HFFc6 (cell line): ENCODE data around the gene ANKRD6. TPM values are rescaled to one million over a fixed set of nuclear protein-coding genes. Genes with fewer than 3 reads are reported as not detected.

Experiments
- DNase-seq: peaks from one replicate; pipeline ENCODE4 v3.0.0-alpha.2; 2018
- H3K27ac Mint-ChIP-seq: 2 replicates; pipeline ENCODE4 v1.8.0; 2020; ENCODE audit warnings: mild to moderate bottlenecking, mixed read lengths
- H3K27me3 Mint-ChIP-seq: 2 replicates; pipeline ENCODE4 v1.8.0; 2021; ENCODE audit warnings: mild to moderate bottlenecking, moderate library complexity, mixed read lengths; ENCODE audit not compliant: insufficient read depth
- H3K36me3 Mint-ChIP-seq: 2 replicates; pipeline ENCODE4 v1.8.0; 2021; ENCODE audit warnings: low read depth, mixed read lengths
- H3K4me1 Mint-ChIP-seq: 2 replicates; pipeline ENCODE4 v1.8.0; 2020; ENCODE audit warnings: low read depth, mixed read lengths
- H3K4me3 Mint-ChIP-seq: 2 replicates; pipeline ENCODE4 v1.8.0; 2020; ENCODE audit warnings: mild to moderate bottlenecking, moderate library complexity, mixed read lengths
- H3K9me3 Mint-ChIP-seq: 2 replicates; pipeline ENCODE4 v1.8.0; 2020; ENCODE audit warnings: mild to moderate bottlenecking, mixed read lengths
- total RNA-seq, 6 experiments: library from RNA; stranded (reverse); fragmentation: NEBNext Ultra II Directional; extraction: Animal tissue kit (Norgen Biotek cat#: 25700); gene quantifications; 2 replicates in 1 of 6; 3 replicates in 5 of 6; pipeline ENCODE4 v1.2.3, GENCODE V29; 2021
- TF ChIP-seq, protein P1 (sequence below): fragments of 200-600 bp; sonication (generic); IDR thresholded peaks from 2 replicates; pipeline ENCODE4 v1.5.0; 2021; ENCODE audit warnings: antibody characterized with exemption, mild to moderate bottlenecking

ANKRD6 gene
- total RNA-seq, 6 experiments from 2014 or later = not detected

DNA sequence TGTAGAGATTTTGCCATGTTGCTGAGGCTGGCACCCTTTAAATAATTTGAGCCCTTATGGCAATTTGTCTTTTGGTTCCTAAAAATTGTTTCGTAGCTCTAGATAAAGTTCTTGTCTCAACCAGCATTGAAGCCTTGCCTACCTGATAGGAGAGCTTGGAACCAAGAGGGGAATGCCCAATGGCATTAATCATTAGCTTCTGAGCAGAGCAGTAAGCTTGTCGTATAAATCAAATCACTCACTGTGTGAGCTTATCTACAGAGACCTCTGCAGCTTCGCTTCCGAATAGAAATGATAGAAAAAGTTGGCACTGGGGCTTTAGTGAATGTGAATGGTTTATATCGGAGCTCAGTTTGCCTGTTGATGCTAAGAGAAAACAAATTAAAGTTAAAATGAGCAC is 10.7 kb downstream of the ANKRD6 start:
- Mint-ChIP-seq H3K4me1 (no peaks in the 10 kb centered on the region), H3K27ac (no peak overlapping the region), H3K36me3 (no peaks in the 10 kb centered on the region), H3K9me3 (no peaks in the 10 kb centered on the region), H3K27me3 (no peaks in the 10 kb centered on the region), H3K4me3 (no peak overlapping the region)
- TF ChIP-seq, protein P1, sequence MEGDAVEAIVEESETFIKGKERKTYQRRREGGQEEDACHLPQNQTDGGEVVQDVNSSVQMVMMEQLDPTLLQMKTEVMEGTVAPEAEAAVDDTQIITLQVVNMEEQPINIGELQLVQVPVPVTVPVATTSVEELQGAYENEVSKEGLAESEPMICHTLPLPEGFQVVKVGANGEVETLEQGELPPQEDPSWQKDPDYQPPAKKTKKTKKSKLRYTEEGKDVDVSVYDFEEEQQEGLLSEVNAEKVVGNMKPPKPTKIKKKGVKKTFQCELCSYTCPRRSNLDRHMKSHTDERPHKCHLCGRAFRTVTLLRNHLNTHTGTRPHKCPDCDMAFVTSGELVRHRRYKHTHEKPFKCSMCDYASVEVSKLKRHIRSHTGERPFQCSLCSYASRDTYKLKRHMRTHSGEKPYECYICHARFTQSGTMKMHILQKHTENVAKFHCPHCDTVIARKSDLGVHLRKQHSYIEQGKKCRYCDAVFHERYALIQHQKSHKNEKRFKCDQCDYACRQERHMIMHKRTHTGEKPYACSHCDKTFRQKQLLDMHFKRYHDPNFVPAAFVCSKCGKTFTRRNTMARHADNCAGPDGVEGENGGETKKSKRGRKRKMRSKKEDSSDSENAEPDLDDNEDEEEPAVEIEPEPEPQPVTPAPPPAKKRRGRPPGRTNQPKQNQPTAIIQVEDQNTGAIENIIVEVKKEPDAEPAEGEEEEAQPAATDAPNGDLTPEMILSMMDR = no peak
- DNase-seq = no peak

DNA sequence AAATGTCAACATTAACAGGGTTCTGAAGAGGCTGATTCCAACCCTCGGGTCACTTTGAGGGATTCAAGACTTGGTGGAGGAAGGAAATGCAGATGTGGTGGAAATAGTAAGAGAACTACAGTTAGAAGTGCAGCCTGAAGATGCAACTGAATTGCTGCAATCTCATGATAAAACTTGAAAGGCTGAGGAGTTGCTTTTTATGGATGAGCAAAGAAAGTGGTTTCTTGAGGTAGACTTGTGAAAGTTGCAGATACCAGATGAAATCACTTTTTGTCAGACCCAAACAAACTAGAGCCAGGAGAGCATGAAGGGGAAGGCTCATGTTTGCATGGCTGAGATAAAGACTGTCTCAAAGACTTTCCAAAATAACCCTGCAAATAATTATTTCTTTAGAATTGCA is 16.2 kb downstream of the ANKRD6 start:
- Mint-ChIP-seq H3K27ac (no peak overlapping the region), H3K4me1 (no peaks in the 10 kb centered on the region), H3K4me3 (no peak overlapping the region), H3K27me3 (no peaks in the 10 kb centered on the region; the same call in 1 of the 2 replicates), H3K36me3 (no peaks in the 10 kb centered on the region), H3K9me3 (no peaks in the 10 kb centered on the region)
- TF ChIP-seq, protein P1 = no peak
- no peak for DNase-seq

DNA sequence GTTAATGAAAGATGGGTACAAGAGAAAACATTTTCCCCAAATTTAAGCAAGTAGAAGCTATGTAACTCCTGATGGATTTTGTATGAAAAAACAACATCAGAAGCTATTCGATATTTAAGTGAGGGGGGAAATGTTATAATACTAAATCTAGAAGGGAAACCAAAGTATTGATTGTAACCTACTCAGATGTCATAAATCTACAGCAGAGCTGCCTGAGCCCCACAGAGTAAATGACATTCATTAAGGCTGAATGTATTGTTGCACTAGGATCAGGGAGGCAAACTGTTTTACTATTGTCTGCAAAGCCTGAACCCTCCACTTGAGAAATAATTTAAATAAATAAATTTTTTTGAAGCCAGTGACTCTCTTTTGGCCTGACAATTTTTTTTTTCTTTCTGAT is 19.3 kb downstream of the ANKRD6 start:
- H3K9me3 Mint-ChIP-seq = no peaks in the 10 kb centered on the region
- no peaks in the 10 kb centered on the region for H3K36me3 Mint-ChIP-seq
- no peaks in the 10 kb centered on the region for H3K4me1 Mint-ChIP-seq
- peaks cover 4% of the 10 kb centered on the region for H3K27me3 Mint-ChIP-seq
- DNase-seq = no peak
- no peak overlapping the region for H3K4me3 Mint-ChIP-seq
- TF ChIP-seq, protein P1 = no peak
- H3K27ac Mint-ChIP-seq = no peak overlapping the region

DNA sequence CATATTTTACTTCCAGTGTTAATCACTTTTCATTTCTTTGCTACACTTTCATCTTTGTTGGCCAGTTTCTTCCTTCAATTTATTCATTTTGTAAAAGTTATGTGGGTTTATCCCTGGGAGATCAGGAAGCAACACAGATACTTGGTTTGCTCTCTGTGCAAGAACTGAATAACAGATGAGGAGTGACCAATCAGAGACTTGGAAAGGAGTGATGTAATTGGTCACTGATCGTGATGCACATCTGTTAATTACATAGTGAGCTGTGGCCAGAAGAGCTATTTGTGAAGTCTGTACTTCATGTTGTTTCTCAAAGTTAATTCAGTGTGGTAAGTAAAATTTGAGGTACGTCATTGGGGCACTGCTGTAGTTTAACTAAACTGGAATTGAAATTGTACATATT is 21.3 kb downstream of the ANKRD6 start:
- H3K27me3 Mint-ChIP-seq = peaks cover 4% of the 10 kb centered on the region; the same call in 1 of the 2 replicates
- H3K36me3 Mint-ChIP-seq = no peaks in the 10 kb centered on the region
- H3K4me1 Mint-ChIP-seq = no peaks in the 10 kb centered on the region
- TF ChIP-seq, protein P1 = no peak
- no peak overlapping the region for H3K4me3 Mint-ChIP-seq
- H3K27ac Mint-ChIP-seq = no peak overlapping the region
- no peak for DNase-seq
- H3K9me3 Mint-ChIP-seq = no peaks in the 10 kb centered on the region

DNA sequence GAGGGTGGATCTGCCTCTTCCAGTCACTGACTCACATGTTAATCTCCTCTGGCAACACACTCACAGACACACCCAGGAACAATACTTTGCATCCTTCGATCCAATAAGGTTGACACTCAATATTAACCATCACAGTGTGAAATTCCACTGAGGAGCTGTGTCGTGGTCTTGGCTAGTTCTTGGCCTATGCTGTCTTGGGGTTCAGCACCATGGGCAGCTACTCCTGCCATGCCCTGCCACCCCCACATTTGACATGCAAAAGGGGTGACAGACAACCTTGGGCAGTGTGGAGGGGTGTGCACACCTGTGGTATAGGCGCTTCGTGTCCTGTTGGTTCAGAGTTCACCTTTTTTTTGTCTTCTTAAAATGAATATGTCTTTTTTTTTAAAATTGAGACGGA is 25.8 kb downstream of the ANKRD6 start:
- no peak for DNase-seq

More for the DNA sequence above, 25.8 kb downstream of the ANKRD6 start:
- Mint-ChIP-seq H3K9me3 (no peaks in the 10 kb centered on the region), H3K4me1 (no peaks in the 10 kb centered on the region), H3K36me3 (no peaks in the 10 kb centered on the region), H3K4me3 (no peak overlapping the region), H3K27me3 (peaks cover 4% of the 10 kb centered on the region; the same call in 1 of the 2 replicates), H3K27ac (no peak overlapping the region)
- TF ChIP-seq, protein P1 = no peak
